ENCODE data around the gene POLR2E. TPM values are rescaled to one million over a fixed set of nuclear protein-coding genes. Genes with fewer than 3 reads are reported as not detected.

POLR2E gene
- total and polyA plus RNA-seq, 9 of the 15 experiments (the other 6 are each of a cell fraction or from before 2014, with no cell fraction given) = 3.4 to 413 (median 244) TPM

- TF ChIP-seq CTCFL (IDR thresholded peaks at IDR 0.05; ENCODE audit: borderline replicate concordance, insufficient read depth, low read depth, low read length, poor library complexity, severe bottlenecking) (no peak), TFAP4 (CRISPR knock-in tag; IDR thresholded peaks at IDR 0.05; ENCODE audit: borderline replicate concordance) (peak; percentile 49; the same call in 1 of the 2 replicates), FIP1L1 (IDR thresholded peaks at IDR 0.05; ENCODE audit: low read depth, low read length, poor library complexity, severe bottlenecking) (peak; percentile 44), SUPT5H (IDR thresholded peaks at IDR 0.05) (0 out of 2 replicates have a peak, but pooled peaks have one; percentile 37), CCNT2 (IDR thresholded peaks at IDR 0.05; ENCODE audit: borderline replicate concordance, extremely low read depth, insufficient read length, low read depth, low read length) (peak; percentile 22), IFI16 (CRISPR knock-in tag; IDR thresholded peaks at IDR 0.05) (no peak), PRMT5 (CRISPR knock-in tag; IDR thresholded peaks at IDR 0.05) (no peak), POLR2G (IDR thresholded peaks at IDR 0.05; ENCODE audit: low read depth, low read length) (peak; percentile 73), ATF3 (IDR thresholded peaks at IDR 0.05) (peak; percentile 27; the same call in 1 of the 2 replicates), ATF3 (CRISPR knock-in tag; conservative IDR thresholded peaks at IDR 0.05) (no peak), ZNF592 (IDR thresholded peaks at IDR 0.05) (no peak), SP1 (CRISPR knock-in tag; IDR thresholded peaks at IDR 0.05) (no peak)
Observed at GRCh38 chr19:1109032-1109551, 13.9 kb upstream of the POLR2E start (continued).

Measured in K562 (cell line).